Forelimb muscle (tissue), 1 donor: ENCODE measurements around the gene DDX46. TPM values are rescaled to one million over a fixed set of nuclear protein-coding genes. Genes with fewer than 3 reads are reported as not detected.
"Not testable (repeated sequence)": the region's sequence is repeated elsewhere in the genome, so short reads cannot be mapped to it uniquely, and the experiment has no call there.

Source experiments
- DNase-seq: peaks from one replicate; pipeline ENCODE4 v3.0.0-alpha.2; 2013; ENCODE audit warnings: low read depth
- polyA plus RNA-seq: library from polyadenylated mRNA; unstranded; fragments of 120-200 nt; gene quantifications from one replicate; pipeline ENCODE4 v1.2.1, GENCODE V29; 2013; ENCODE audit not compliant: insufficient read length

The DDX46 gene
- 58.0 TPM for polyA plus RNA-seq

- peak; percentile 73 for DNase-seq
Measured at GRCh38 chr5:134758504-134759341, at the start of gene DDX46. DDX46 (plus strand) TSS chr5:134758779; CDS start chr5:134758939, 160 bp downstream.

- DNase-seq, result no peak
Measured at GRCh38 chr5:134714120-134714519, 44.5 kb upstream of the DDX46 start.

- DNase-seq, result no peak
Measured at GRCh38 chr5:134714541-134714940, 44.0 kb upstream of the DDX46 start.

- DNase-seq, result not testable (repeated sequence)
Measured at GRCh38 chr5:134715466-134715865, 43.1 kb upstream of the DDX46 start.

GRCh38 chr5:134724872-134725271, 33.7 kb upstream of the DDX46 start:
- DNase-seq, result no peak

- DNase-seq, result no peak
Measured at GRCh38 chr5:134732819-134733218, 25.8 kb upstream of the DDX46 start.

- DNase-seq, result no peak
Measured at GRCh38 chr5:134735243-134735642, 23.3 kb upstream of the DDX46 start.

GRCh38 chr5:134736173-134736812, 22.3 kb upstream of the DDX46 start:
- no peak for DNase-seq

- peak; percentile 91 for DNase-seq
Measured at GRCh38 chr5:134738133-134738962, 20.2 kb upstream of the DDX46 start, which contains the start of gene CAMLG. CAMLG (plus strand) TSS chr5:134738548; CDS start chr5:134738621, 73 bp downstream.

GRCh38 chr5:134738963-134739661, 19.5 kb upstream of the DDX46 start:
- no peak for DNase-seq

GRCh38 chr5:134741052-134741451, 17.5 kb upstream of the DDX46 start:
- no peak for DNase-seq

GRCh38 chr5:134742134-134742533, 16.4 kb upstream of the DDX46 start:
- DNase-seq, result no peak

- DNase-seq, result no peak
Measured at GRCh38 chr5:134749415-134749814, 9.2 kb upstream of the DDX46 start.

GRCh38 chr5:134758176-134758503, 439 bp upstream of the DDX46 start:
- DNase-seq, result no peak

- DNase-seq, result not testable (repeated sequence)
Measured at GRCh38 chr5:134767528-134768291, 9.1 kb downstream of the DDX46 start.

GRCh38 chr5:134769206-134769605, 10.6 kb downstream of the DDX46 start:
- DNase-seq, result no peak

GRCh38 chr5:134772461-134773125, 14.0 kb downstream of the DDX46 start:
- no peak for DNase-seq

GRCh38 chr5:134777366-134777765, 18.8 kb downstream of the DDX46 start:
- no peak for DNase-seq

- no peak for DNase-seq
Measured at GRCh38 chr5:134784241-134784920, 25.8 kb downstream of the DDX46 start.
